ENCODE results near the gene TRMT11. TPM values are rescaled to one million over a fixed set of nuclear protein-coding genes. Genes with fewer than 3 reads are reported as not detected.

Gene TRMT11
- total and polyA plus RNA-seq, 10 donors, result 10.7 to 37.7 (median 22.2) TPM

- Histone ChIP-seq H3K27ac (no peak overlapping the region), H3K4me3 (no peak overlapping the region), H3K9me3 (peaks cover 0 to 5% (median 0%) of the 10 kb centered on the region in 8 donors), H3K4me1 (no peaks in the 10 kb centered on the region), H3K27me3 (replicated peaks in 1 of 7) (no peaks in the 10 kb centered on the region), H3K36me3 (peaks cover 0 to 7% (median 0%) of the 10 kb centered on the region in 6 donors)
- no peak for DNase-seq
- TF ChIP-seq POLR2AphosphoS5 (IDR thresholded peaks at IDR 0.05) (no peak), POLR2A (IDR thresholded peaks at IDR 0.05) (no peak), CTCF (IDR thresholded peaks at IDR 0.05 in 8 of 11, conservative IDR thresholded peaks at IDR 0.05 in 3 of 11) (no peak)
- 95 to 96% (median 95%) methylated on average over 3 of the region's 3 CpGs for WGBS, 5 donors
- intact Hi-C loops (cut with DNase I; ENCODE audit: low total_unique reads), result no loop called here
Observed at GRCh38 chr6:126067073-126067472, 80.7 kb downstream of the TRMT11 start.

GRCh38 chr6:126069449-126069848 is 83.1 kb downstream of the TRMT11 start:
- intact Hi-C loops (cut with DNase I; ENCODE audit: low total_unique reads), result no loop called here
- peaks cover 0 to 5% (median 0%) of the 10 kb centered on the region in 8 donors for H3K9me3 ChIP-seq
- no peak for DNase-seq
- TF ChIP-seq CTCF (IDR thresholded peaks at IDR 0.05 in 8 of 11, conservative IDR thresholded peaks at IDR 0.05 in 3 of 11) (no peak), POLR2AphosphoS5 (IDR thresholded peaks at IDR 0.05) (no peak)
- H3K27me3 ChIP-seq (replicated peaks in 1 of 7), result no peaks in the 10 kb centered on the region
- no peak overlapping the region for H3K4me3 ChIP-seq
- no peaks in the 10 kb centered on the region for H3K4me1 ChIP-seq
- 89 to 94% (median 92%) methylated on average over 6 of the region's 6 CpGs for WGBS, 5 donors
- peaks cover 0 to 7% (median 0%) of the 10 kb centered on the region in 6 donors for H3K36me3 ChIP-seq
- H3K27ac ChIP-seq, result no peak overlapping the region

- intact Hi-C loops (cut with DNase I; ENCODE audit: low total_unique reads), result no loop called here
- WGBS, 5 donors, result 84 to 94% (median 92%) methylated on average over 7 of the region's 7 CpGs
- H3K27me3 ChIP-seq (replicated peaks in 1 of 7), result no peaks in the 10 kb centered on the region
- no peaks in the 10 kb centered on the region for H3K4me1 ChIP-seq
- H3K27ac ChIP-seq, result no peak overlapping the region
- H3K36me3 ChIP-seq, result peaks cover 0 to 6% (median 0%) of the 10 kb centered on the region in 6 donors
- peaks cover 0 to 3% (median 0%) of the 10 kb centered on the region in 8 donors for H3K9me3 ChIP-seq
- TF ChIP-seq POLR2A (IDR thresholded peaks at IDR 0.05), result no peak
- no peak for TF ChIP-seq CTCF (IDR thresholded peaks at IDR 0.05 in 8 of 11, conservative IDR thresholded peaks at IDR 0.05 in 3 of 11)
- TF ChIP-seq POLR2AphosphoS5 (IDR thresholded peaks at IDR 0.05), result no peak
- DNase-seq, result no peak
- no peak overlapping the region for H3K4me3 ChIP-seq
Observed at GRCh38 chr6:126071000-126071647, 84.8 kb downstream of the TRMT11 start.

- no peaks in the 10 kb centered on the region for H3K9me3 ChIP-seq
- no peaks in the 10 kb centered on the region for H3K4me1 ChIP-seq
- no peak for DNase-seq
- intact Hi-C loops (cut with DNase I; ENCODE audit: low total_unique reads), result no loop called here
- no peak overlapping the region for H3K27ac ChIP-seq
- TF ChIP-seq POLR2A (IDR thresholded peaks at IDR 0.05) (no peak), POLR2AphosphoS5 (IDR thresholded peaks at IDR 0.05) (no peak), CTCF (IDR thresholded peaks at IDR 0.05 in 8 of 11, conservative IDR thresholded peaks at IDR 0.05 in 3 of 11) (no peak)
- no peaks in the 10 kb centered on the region for H3K27me3 ChIP-seq (replicated peaks in 1 of 7)
- H3K36me3 ChIP-seq, result peaks cover 0 to 11% (median 0%) of the 10 kb centered on the region in 6 donors
- no peak overlapping the region for H3K4me3 ChIP-seq
- WGBS, 5 donors, result 86 to 94% (median 89%) methylated on average over 3 of the region's 3 CpGs
Observed at GRCh38 chr6:126072172-126072571, 85.8 kb downstream of the TRMT11 start.

Data from spleen (tissue), 11 donors.